ENCODE results near the gene DBNL. TPM values are rescaled to one million over a fixed set of nuclear protein-coding genes. Genes with fewer than 3 reads are reported as not detected.
"Not testable (repeated sequence)": the region's sequence is repeated elsewhere in the genome, so short reads cannot be mapped to it uniquely, and the experiment has no call there.

Gene DBNL
- total RNA-seq (10 to 100 TPM; 29.9 to 76.7 (median 42.9) TPM), polyA plus RNA-seq (10 to 100 TPM; 39.3 to 86.3 TPM)
- long read RNA-seq, donor 1, transcript DBNL-210 (13 exons, 1,808 nt): major isoform, 37 of 69 reads
- long read RNA-seq, donor 1, transcript DBNL-220 (13 exons, 2,117 nt): minor isoform, 15 of 69 reads
- long read RNA-seq, donor 1, partial matches to known transcripts: 4 of 69 reads
- long read RNA-seq, donor 1, other reads (novel, unspliced or antisense): 13 of 69 reads
- long read RNA-seq, donor 2, transcript DBNL-220 (13 exons, 2,117 nt): minor isoform, 80 of 365 reads
- long read RNA-seq, donor 2, transcript DBNL-217 (13 exons, 2,068 nt): minor isoform, 8 of 365 reads
- long read RNA-seq, donor 2, transcript DBNL-210 (13 exons, 1,808 nt): major isoform, 211 of 365 reads
- long read RNA-seq, donor 2, partial matches to known transcripts: 9 of 365 reads
- long read RNA-seq, donor 2, other reads (novel, unspliced or antisense): 56 of 365 reads
- long read RNA-seq, donor 3, transcript DBNL-210 (13 exons, 1,808 nt): major isoform, 52 of 99 reads
- long read RNA-seq, donor 3, transcript DBNL-220 (13 exons, 2,117 nt): minor isoform, 14 of 99 reads
- long read RNA-seq, donor 3, partial matches to known transcripts: 13 of 99 reads
- long read RNA-seq, donor 3, other reads (novel, unspliced or antisense): 19 of 99 reads

DNA sequence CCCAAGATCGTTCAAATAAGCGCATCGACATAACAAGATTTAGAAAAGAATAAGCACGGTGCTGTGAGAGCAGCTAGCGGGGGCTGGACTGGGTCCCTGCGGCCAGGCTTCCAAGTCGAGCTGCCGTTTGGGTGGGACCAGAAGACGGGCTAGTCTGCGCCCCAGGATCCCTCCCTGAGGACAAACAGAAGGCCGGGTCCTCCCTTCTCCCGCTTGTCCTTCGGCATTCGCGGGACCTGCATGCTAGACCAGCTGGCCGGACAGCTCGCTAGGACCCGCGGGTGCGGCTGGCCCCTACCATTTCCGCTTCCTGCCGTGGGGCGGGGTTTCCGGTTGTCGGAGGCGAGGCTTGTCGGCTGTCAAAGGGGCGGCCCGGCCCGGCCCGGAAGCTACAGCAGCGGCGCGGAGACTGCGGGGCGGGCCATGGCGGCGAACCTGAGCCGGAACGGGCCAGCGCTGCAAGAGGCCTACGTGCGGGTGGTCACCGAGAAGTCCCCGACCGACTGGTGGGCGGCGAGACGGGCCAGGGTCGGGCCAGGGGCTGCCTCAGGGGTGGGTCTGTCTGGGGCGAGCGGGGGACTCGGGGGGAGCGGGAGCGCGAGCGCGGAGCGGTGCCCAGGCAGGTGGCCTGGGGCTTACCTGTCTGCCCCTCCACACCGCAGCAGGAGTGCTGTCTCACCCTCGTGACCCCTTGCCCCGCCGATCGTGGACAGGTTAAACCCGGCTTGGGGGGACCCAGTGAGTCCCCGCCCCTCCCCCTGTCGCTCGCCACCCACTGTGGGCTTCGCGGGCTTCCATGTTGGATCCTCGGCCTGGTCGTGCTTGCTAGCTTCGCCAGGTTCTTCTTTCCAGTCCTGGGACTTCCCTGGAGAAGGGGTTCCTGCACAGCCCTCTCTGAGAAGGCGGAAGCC, at the start of gene DBNL:
TSS of gene DBNL (plus strand) at position 388 of the 911 bp plus-strand sequence. CDS start at position 424, 36 bp downstream.
- DNase-seq (peak; percentile 96 to 98 (median 98)), ATAC-seq (peak; percentile 88 to 95 (median 94))
- Histone ChIP-seq H3K27ac (peak within 1 kb of the TSS; percentile 69 to 98 (median 92)), H3K27me3 (no peaks in the 10 kb centered on the region), H3K9me3 (no peaks in the 10 kb centered on the region), H3K4me1 (peaks cover 0 to 50% (median 26%) of the 10 kb centered on the region in 12 donors), H3K36me3 (peaks cover 0 to 32% (median 7%) of the 10 kb centered on the region in 9 donors), H3K4me3 (peak within 1 kb of the TSS; percentile 56 to 99 (median 90))
- TF ChIP-seq CTCF (IDR thresholded peaks at IDR 0.05) (no peak), POLR2A (IDR thresholded peaks at IDR 0.05) (peak in 1 of 2 donors; percentile 89)
- WGBS, 4 donors: 0 to 1% (median 0%) methylated on average over 33 to 74 of the region's 74 CpGs
- intact Hi-C loops (cut with DNase I): loop anchor here in 3 of 10 donors (2.0 to 5.0 kb wide), 3 partner anchors 34 to 38 kb away; partner anchors contain the start of gene POLM (in 2 of the 3)

- H3K9me3 ChIP-seq; ATAC-seq; H3K4me3 ChIP-seq; intact Hi-C loops (cut with DNase I); H3K27me3 ChIP-seq; DNase-seq; H3K4me1 ChIP-seq; H3K27ac ChIP-seq: not testable (repeated sequence)
- 99 to 100% (median 100%) methylated on average over 2 to 3 of the region's 3 CpGs; no CpG with 5 or more reads in 1 of the 4 donors for WGBS, 4 donors
- peaks cover 0 to 11% (median 0%) of the 10 kb centered on the region in 9 donors for H3K36me3 ChIP-seq
Measured at GRCh38 chr7:43997532-43997931, 47.0 kb upstream of the DBNL start, which contains the start of gene SPDYE1. Gene SPDYE1 (plus strand): TSS chr7:43997897. CDS start chr7:43999950, 2,053 bp downstream.

GRCh38 chr7:44012081-44012480, 32.4 kb upstream of the DBNL start:
- H3K9me3 ChIP-seq; intact Hi-C loops (cut with DNase I); ATAC-seq; H3K4me1 ChIP-seq; H3K27ac ChIP-seq; DNase-seq; H3K27me3 ChIP-seq; H3K4me3 ChIP-seq: not testable (repeated sequence)
- H3K36me3 ChIP-seq: peaks cover 0 to 44% (median 17%) of the 10 kb centered on the region in 9 donors
- 89 to 94% (median 91%) methylated on average over 5 to 7 of the region's 8 CpGs for WGBS, 4 donors

DNA sequence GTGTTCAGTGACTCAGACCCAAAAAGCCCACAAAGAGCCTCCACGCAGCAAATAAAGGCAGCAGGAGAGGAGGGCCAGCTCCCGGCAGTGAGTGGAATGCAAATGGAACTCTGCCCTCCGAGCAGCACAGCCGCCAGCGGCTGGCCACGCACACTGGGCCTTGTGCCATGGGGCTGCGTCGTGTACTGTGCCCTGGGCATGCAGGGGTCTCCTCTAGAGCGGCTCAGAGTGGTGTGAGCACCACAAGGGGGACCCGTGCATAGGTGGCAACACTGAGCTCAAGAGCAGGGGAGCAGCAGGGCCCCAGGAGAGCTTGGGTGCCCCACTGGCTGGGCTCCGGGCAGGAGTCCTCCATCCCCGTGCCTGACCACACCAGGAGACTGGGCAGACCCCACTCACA, 29.4 kb upstream of the DBNL start:
- DNase-seq; H3K27me3 ChIP-seq; H3K27ac ChIP-seq; H3K9me3 ChIP-seq; H3K4me3 ChIP-seq; intact Hi-C loops (cut with DNase I); ATAC-seq: not testable (repeated sequence)
- Histone ChIP-seq H3K36me3 (peaks cover 0 to 28% (median 13%) of the 10 kb centered on the region in 9 donors), H3K4me1 (peaks cover 0 to 17% (median 10%) of the 10 kb centered on the region in 12 donors)
- 83 to 90% (median 83%) methylated on average over 1 to 10 of the region's 12 CpGs; no CpG with 5 or more reads in 1 of the 4 donors for WGBS, 4 donors
